Right lobe of liver (tissue), 4 donors: ENCODE measurements around the gene CCT2.

ENCODE experiments used
- POLR2A ChIP-seq: fragments of 450-650 bp; IDR thresholded peaks from one replicate; pipeline ENCODE4 v1.6.1; 2017; ENCODE audit warnings: antibody characterized with exemption, mild to moderate bottlenecking
- TF ChIP-seq, protein P1 (sequence below), 4 donors: fragments of 200-600 bp in 3 of 4; fragments of 450-650 bp in 1 of 4; IDR thresholded peaks; one replicate each; pipeline versions ENCODE4 v1.5.1 to v1.8.0; 2016 to 2022; ENCODE audit warnings: antibody characterized with exemption in 4 of 4, mild to moderate bottlenecking in 2 of 4
- donor health status: DM: no; HTN: no; CAD: no.
- donor health status: DM: no; HTN: no; CAD: no.
- donor health status: DM: no; HTN: yes; CAD: no.

- TF ChIP-seq, protein P1, sequence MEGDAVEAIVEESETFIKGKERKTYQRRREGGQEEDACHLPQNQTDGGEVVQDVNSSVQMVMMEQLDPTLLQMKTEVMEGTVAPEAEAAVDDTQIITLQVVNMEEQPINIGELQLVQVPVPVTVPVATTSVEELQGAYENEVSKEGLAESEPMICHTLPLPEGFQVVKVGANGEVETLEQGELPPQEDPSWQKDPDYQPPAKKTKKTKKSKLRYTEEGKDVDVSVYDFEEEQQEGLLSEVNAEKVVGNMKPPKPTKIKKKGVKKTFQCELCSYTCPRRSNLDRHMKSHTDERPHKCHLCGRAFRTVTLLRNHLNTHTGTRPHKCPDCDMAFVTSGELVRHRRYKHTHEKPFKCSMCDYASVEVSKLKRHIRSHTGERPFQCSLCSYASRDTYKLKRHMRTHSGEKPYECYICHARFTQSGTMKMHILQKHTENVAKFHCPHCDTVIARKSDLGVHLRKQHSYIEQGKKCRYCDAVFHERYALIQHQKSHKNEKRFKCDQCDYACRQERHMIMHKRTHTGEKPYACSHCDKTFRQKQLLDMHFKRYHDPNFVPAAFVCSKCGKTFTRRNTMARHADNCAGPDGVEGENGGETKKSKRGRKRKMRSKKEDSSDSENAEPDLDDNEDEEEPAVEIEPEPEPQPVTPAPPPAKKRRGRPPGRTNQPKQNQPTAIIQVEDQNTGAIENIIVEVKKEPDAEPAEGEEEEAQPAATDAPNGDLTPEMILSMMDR (IDR thresholded peaks at IDR 0.05), result no peak
- no peak for TF ChIP-seq POLR2A
Observed at GRCh38 chr12:69583203-69583602, 2.1 kb upstream of the CCT2 start.
